ENCODE results near the gene COG8. TPM values are rescaled to one million over a fixed set of nuclear protein-coding genes. Genes with fewer than 3 reads are reported as not detected.
"Not testable (repeated sequence)": the region's sequence is repeated elsewhere in the genome, so short reads cannot be mapped to it uniquely, and the experiment has no call there.

Gene COG8
- total RNA-seq, 1 experiment from 2014 or later: 77.0 TPM

DNA sequence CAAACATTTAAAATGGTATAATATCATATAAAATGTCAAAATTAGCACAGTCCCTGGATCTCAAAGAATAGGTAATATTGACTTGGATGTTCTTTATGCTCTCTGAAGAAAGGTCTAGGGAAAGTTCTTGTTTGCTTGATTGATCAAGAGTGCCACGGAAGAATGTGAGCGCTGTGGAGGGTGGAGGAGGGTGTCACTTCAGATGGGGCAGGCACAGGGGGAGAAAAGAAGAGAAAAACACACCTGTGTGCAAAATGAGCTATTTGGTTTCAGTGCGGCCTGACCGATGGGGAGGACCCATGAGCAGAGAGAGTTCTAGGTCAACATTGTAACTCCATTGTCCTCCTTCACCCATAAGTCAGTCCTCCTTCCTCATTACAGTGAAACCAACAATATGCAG lies 37.1 kb downstream of the COG8 start:
- no peak for DNase-seq (ENCODE audit: low spot score)
- in situ Hi-C loops (cut with HindIII; ENCODE audit: low sequenced_read_pairs): no loop called here

- in situ Hi-C loops (cut with HindIII; ENCODE audit: low sequenced_read_pairs): no loop called here
- no peak for DNase-seq (ENCODE audit: low spot score)
These were observed 37.5 kb downstream of the COG8 start for GRCh38 chr16:69301861-69302260.

- DNase-seq (ENCODE audit: low spot score): no peak
- in situ Hi-C loops (cut with HindIII; ENCODE audit: low sequenced_read_pairs): no loop called here
These were observed 38.2 kb downstream of the COG8 start for GRCh38 chr16:69301187-69301586.

DNA sequence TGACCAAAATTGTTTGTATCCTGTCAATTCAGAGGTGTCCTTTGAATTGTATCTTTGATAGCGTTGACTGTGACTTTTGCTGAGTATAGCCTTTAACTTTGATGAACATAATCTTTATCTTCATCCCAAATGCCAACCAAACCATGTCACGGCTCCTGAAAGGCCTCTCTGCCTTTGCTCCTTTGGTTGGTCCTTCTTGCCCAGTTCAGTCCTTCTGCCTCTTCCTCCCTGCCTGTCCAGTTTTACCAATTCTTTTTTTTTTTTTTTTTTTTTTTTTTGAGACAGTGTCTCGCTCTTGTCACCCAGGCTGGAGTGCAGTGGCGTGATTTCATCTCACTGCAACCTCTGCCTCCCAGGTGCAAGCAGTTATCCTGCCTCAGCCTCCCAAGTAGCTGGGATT lies 41.1 kb downstream of the COG8 start:
- DNase-seq (ENCODE audit: low spot score): no peak
- in situ Hi-C loops (cut with HindIII; ENCODE audit: low sequenced_read_pairs): no loop called here

GRCh38 chr16:69296771-69297170 lies 42.6 kb downstream of the COG8 start:
- in situ Hi-C loops (cut with HindIII; ENCODE audit: low sequenced_read_pairs); DNase-seq (ENCODE audit: low spot score): not testable (repeated sequence)

GRCh38 chr16:69294051-69294450 lies 45.3 kb downstream of the COG8 start:
- DNase-seq (ENCODE audit: low spot score): no peak
- in situ Hi-C loops (cut with HindIII; ENCODE audit: low sequenced_read_pairs): no loop called here

DNA sequence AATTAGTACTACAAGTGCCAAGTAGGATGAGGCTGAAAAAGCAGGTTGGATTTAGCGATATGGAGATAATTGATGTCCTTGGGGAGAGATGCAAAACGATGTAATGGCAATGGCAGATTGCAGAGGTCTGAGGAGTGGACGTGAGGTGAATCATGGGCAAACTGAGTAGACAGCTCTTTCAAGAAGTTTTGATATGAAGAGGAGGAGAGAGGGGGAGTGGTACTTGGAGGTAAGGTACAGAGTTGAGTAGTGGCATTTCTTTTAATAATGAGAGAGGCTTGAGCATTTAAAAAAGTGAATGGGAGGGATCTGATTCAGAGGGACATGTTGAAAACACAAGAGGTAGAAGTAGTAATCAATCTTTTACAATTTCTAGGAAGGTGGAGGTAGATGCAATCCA lies 46.0 kb downstream of the COG8 start:
- no peak for DNase-seq (ENCODE audit: low spot score)
- in situ Hi-C loops (cut with HindIII; ENCODE audit: low sequenced_read_pairs): no loop called here

DNA sequence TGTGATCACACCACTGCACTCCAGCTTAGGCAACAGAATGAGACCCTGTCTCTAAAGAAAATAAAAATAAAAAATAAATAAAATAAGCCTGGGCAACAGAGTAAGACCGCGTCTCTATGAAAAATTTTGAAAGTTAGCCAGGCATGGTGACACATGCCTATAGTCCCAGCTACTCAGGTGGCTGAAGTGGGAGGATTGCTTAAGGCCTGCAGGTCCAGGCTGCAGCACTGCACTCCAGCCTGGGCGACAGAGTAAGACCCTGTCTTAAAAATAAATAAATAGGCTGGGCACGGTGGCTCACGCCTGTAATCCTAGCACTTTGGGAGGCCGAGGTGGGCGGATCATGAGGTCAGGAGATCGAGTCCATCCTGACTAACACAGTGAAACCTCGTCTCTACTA lies 47.7 kb downstream of the COG8 start:
- DNase-seq (ENCODE audit: low spot score); in situ Hi-C loops (cut with HindIII; ENCODE audit: low sequenced_read_pairs): not testable (repeated sequence)

DNA sequence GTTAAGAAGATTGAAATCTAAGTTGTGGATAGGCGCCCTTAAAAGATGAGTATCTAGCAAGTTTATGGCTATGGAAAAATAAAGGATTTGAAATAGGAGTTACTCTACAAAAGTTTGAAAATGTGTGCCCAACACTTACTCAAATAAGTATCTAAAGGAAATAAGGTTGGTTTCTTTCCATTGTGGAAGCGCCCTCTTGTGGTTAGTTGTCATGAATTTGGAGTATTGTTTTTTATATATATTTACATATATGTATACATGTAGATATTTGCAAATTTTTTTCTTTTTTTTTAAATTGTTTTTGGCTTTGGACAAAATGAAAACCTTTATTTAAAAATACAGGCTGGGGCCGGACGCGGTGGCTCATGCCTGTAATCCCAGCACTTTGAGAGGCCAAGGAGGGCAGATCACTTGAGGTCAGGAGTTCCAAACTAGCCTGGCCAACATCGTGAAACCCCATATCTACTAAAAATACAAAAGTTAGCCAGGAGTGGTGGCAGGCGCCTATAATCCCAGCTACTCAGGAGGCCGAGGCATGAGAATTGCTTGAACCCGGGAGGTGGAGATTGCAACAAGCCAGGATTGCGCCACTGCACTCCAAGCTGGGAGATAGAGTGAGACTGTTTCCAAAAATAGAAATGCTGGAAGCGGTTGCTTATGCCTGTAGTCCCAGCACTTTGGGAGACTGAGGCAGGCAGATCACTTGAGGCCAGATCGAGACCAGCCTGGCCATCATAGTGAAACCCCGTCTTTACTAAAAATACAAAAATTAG lies 52.2 kb downstream of the COG8 start:
- in situ Hi-C loops (cut with HindIII; ENCODE audit: low sequenced_read_pairs): no loop called here
- DNase-seq (ENCODE audit: low spot score): peak; percentile 58

DNA sequence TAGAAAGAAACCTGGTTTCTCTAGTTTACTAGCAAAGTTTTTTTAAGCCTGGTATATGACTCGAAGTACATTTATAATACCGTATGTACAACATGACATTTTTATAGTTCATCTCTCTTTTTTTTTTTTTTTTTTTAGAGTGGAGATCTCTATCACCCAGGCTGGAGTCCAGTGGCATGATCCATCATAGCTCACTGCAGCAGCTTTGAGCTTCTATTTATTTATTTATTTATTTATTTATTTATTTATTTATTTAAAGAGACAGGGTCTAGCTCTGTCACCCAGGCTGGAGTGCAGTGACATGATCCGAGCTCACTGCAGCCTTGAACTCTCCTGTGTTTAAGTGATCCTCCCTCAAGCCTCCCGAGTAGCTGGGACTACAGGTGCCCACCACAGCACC lies 54.1 kb downstream of the COG8 start:
- no peak for DNase-seq (ENCODE audit: low spot score)
- in situ Hi-C loops (cut with HindIII; ENCODE audit: low sequenced_read_pairs): no loop called here

- no peak for DNase-seq (ENCODE audit: low spot score)
- in situ Hi-C loops (cut with HindIII; ENCODE audit: low sequenced_read_pairs): no loop called here
These were observed 55.5 kb downstream of the COG8 start for GRCh38 chr16:69283851-69284250.

- in situ Hi-C loops (cut with HindIII; ENCODE audit: low sequenced_read_pairs): no loop called here
- no peak for DNase-seq (ENCODE audit: low spot score)
These were observed 62.0 kb downstream of the COG8 start for GRCh38 chr16:69277413-69277812.

Other genes with a start within 250 kb of the COG8 start
- gene HAS3, start 233.9 kb downstream of the COG8 start, total RNA-seq (2014; rRNA removed; shearing (Covaris generic)): 0.06 and 2.6 TPM in 2 replicates
- gene CHTF8, start 207.0 kb downstream of the COG8 start, total RNA-seq (2014; rRNA removed; shearing (Covaris generic)): 196 and 268 TPM in 2 replicates
- gene UTP4, start 206.9 kb downstream of the COG8 start, total RNA-seq (2014; rRNA removed; shearing (Covaris generic)): 66.4 and 89.9 TPM in 2 replicates
- 13.9 and 36.0 TPM in 2 replicates for gene SNTB2, start 152.4 kb downstream of the COG8 start, total RNA-seq (2014; rRNA removed; shearing (Covaris generic))
- gene VPS4A, start 28.2 kb downstream of the COG8 start, total RNA-seq (2014; rRNA removed; shearing (Covaris generic)): 55.2 and 60.7 TPM in 2 replicates
- 28.3 and 49.1 TPM in 2 replicates for gene PDF, start 9.0 kb downstream of the COG8 start, total RNA-seq (2014; rRNA removed; shearing (Covaris generic))
- gene NIP7, start 208 bp upstream of the COG8 start, total RNA-seq (2014; rRNA removed; shearing (Covaris generic)): 33.0 and 35.3 TPM in 2 replicates
- gene TMED6, start 12.2 kb upstream of the COG8 start, total RNA-seq (2014; rRNA removed; shearing (Covaris generic)): not detected in 2 replicates
- gene TERF2, start 46.4 kb upstream of the COG8 start, total RNA-seq (2014; rRNA removed; shearing (Covaris generic)): 24.0 and 31.5 TPM in 2 replicates
- gene CYB5B, start 85.1 kb upstream of the COG8 start, total RNA-seq (2014; rRNA removed; shearing (Covaris generic)): 72.8 and 112 TPM in 2 replicates
- gene NFAT5, start 226.4 kb upstream of the COG8 start, total RNA-seq (2014; rRNA removed; shearing (Covaris generic)): 19.3 and 23.4 TPM in 2 replicates

Measured in G401 (cell line).